TTC549 (cell line): ENCODE data around the gene NSMCE1.
"Not testable (repeated sequence)": the region's sequence is repeated elsewhere in the genome, so short reads cannot be mapped to it uniquely, and the experiment has no call there.

Experiments used
- FAIRE-seq: peaks from 2 replicates; lab custom pipeline; 2012; peaks lifted over from hg19 to GRCh38; lab: Jason Lieb, UNC

NSMCE1 gene

GRCh38 chr16:27302126-27302525 is 33.6 kb upstream of the NSMCE1 start:
- no peak for FAIRE-seq

- no peak for FAIRE-seq
Observed at GRCh38 chr16:27301236-27301861, 32.8 kb upstream of the NSMCE1 start.

- no peak for FAIRE-seq
Observed at GRCh38 chr16:27298132-27298531, 29.6 kb upstream of the NSMCE1 start.

GRCh38 chr16:27293343-27293742 is 24.8 kb upstream of the NSMCE1 start:
- no peak for FAIRE-seq

- no peak for FAIRE-seq
Observed at GRCh38 chr16:27291722-27292240, 23.2 kb upstream of the NSMCE1 start.

GRCh38 chr16:27291106-27291505 is 22.5 kb upstream of the NSMCE1 start:
- no peak for FAIRE-seq

GRCh38 chr16:27290562-27290961 is 22.0 kb upstream of the NSMCE1 start:
- FAIRE-seq = no peak

- FAIRE-seq = no peak
Observed at GRCh38 chr16:27289669-27290068, 21.1 kb upstream of the NSMCE1 start.

GRCh38 chr16:27288313-27288712 is 19.7 kb upstream of the NSMCE1 start:
- not testable (repeated sequence) for FAIRE-seq

GRCh38 chr16:27287887-27288286 is 19.3 kb upstream of the NSMCE1 start:
- no peak for FAIRE-seq

- no peak for FAIRE-seq
Observed at GRCh38 chr16:27287051-27287811, 18.7 kb upstream of the NSMCE1 start.

- no peak for FAIRE-seq
Observed at GRCh38 chr16:27286451-27286850, 17.9 kb upstream of the NSMCE1 start.

GRCh38 chr16:27285676-27286196 is 17.2 kb upstream of the NSMCE1 start:
- FAIRE-seq = no peak

GRCh38 chr16:27284865-27285675 is 16.5 kb upstream of the NSMCE1 start:
- no peak for FAIRE-seq

GRCh38 chr16:27281243-27281642 is 12.7 kb upstream of the NSMCE1 start:
- FAIRE-seq = no peak

GRCh38 chr16:27275394-27275793 is 6.8 kb upstream of the NSMCE1 start:
- FAIRE-seq = no peak

- FAIRE-seq = not testable (repeated sequence)
Observed at GRCh38 chr16:27274424-27274874, 5.9 kb upstream of the NSMCE1 start.

- FAIRE-seq = no peak
Observed at GRCh38 chr16:27273670-27274423, 5.3 kb upstream of the NSMCE1 start.

GRCh38 chr16:27273330-27273669 is 4.7 kb upstream of the NSMCE1 start:
- FAIRE-seq = no peak

GRCh38 chr16:27272697-27273096 is 4.1 kb upstream of the NSMCE1 start:
- not testable (repeated sequence) for FAIRE-seq

GRCh38 chr16:27272076-27272475 is 3.5 kb upstream of the NSMCE1 start:
- no peak for FAIRE-seq

GRCh38 chr16:27270349-27270748 is 1.8 kb upstream of the NSMCE1 start:
- no peak for FAIRE-seq
